ENCODE data around the gene ZNF594. TPM values are rescaled to one million over a fixed set of nuclear protein-coding genes. Genes with fewer than 3 reads are reported as not detected.

The ZNF594 gene
- total and polyA plus RNA-seq, 2 of the 13 experiments (the other 11 are each of a cell fraction or from before 2014, with no cell fraction given): 2.9 to 9.6 TPM

DNA sequence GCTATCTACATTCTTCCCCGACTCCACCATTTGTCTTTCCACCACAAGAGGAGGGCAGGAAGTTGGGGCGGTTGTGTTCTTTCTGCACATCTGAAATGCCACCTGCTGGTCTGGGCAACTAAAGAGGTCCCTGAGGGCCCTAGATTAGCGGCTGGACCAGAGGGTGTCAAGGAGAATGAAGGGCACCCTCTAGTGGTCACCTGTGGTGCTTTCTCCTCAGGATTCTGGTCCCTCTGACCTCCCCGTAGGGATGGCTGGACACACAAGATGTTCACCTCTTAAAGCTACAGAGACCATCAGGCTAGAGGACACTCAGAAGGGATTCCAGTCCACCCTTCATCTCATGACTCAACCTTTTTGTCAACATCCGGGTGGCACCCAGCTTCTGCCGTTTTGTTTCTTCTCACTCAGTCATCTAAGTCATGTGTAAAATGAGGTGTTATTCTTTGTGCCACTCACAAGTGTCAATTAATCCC lies 45.9 kb upstream of the ZNF594 start (continued):
- TF ChIP-seq, protein P1, sequence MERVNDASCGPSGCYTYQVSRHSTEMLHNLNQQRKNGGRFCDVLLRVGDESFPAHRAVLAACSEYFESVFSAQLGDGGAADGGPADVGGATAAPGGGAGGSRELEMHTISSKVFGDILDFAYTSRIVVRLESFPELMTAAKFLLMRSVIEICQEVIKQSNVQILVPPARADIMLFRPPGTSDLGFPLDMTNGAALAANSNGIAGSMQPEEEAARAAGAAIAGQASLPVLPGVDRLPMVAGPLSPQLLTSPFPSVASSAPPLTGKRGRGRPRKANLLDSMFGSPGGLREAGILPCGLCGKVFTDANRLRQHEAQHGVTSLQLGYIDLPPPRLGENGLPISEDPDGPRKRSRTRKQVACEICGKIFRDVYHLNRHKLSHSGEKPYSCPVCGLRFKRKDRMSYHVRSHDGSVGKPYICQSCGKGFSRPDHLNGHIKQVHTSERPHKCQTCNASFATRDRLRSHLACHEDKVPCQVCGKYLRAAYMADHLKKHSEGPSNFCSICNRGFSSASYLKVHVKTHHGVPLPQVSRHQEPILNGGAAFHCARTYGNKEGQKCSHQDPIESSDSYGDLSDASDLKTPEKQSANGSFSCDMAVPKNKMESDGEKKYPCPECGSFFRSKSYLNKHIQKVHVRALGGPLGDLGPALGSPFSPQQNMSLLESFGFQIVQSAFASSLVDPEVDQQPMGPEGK (CRISPR knock-in tag; IDR thresholded peaks at IDR 0.05): no peak
- no peak for TF ChIP-seq ZNF800 (CRISPR knock-in tag; IDR thresholded peaks at IDR 0.05)
- TF ChIP-seq ZBTB20 (CRISPR knock-in tag; IDR thresholded peaks at IDR 0.05; ENCODE audit: borderline replicate concordance, low read depth): no peak
- peak; percentile 64; the same call in 1 of the 2 replicates for TF ChIP-seq ZNF318 (CRISPR knock-in tag; IDR thresholded peaks at IDR 0.05)
- TF ChIP-seq ZNF121 (CRISPR knock-in tag; IDR thresholded peaks at IDR 0.05): no peak
- TF ChIP-seq ZNF350 (CRISPR knock-in tag; IDR thresholded peaks at IDR 0.05; ENCODE audit: borderline replicate concordance, low read depth): no peak
- TF ChIP-seq, protein P2, sequence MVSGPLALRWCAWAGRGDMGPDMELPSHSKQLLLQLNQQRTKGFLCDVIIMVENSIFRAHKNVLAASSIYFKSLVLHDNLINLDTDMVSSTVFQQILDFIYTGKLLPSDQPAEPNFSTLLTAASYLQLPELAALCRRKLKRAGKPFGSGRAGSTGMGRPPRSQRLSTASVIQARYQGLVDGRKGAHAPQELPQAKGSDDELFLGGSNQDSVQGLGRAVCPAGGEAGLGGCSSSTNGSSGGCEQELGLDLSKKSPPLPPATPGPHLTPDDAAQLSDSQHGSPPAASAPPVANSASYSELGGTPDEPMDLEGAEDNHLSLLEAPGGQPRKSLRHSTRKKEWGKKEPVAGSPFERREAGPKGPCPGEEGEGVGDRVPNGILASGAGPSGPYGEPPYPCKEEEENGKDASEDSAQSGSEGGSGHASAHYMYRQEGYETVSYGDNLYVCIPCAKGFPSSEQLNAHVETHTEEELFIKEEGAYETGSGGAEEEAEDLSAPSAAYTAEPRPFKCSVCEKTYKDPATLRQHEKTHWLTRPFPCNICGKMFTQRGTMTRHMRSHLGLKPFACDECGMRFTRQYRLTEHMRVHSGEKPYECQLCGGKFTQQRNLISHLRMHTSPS (CRISPR knock-in tag; IDR thresholded peaks at IDR 0.05; ENCODE audit: low read depth): no peak
- TF ChIP-seq ZBTB25 (CRISPR knock-in tag; IDR thresholded peaks at IDR 0.05): no peak
- TF ChIP-seq MEF2D (CRISPR knock-in tag; IDR thresholded peaks at IDR 0.05): no peak
- TF ChIP-seq FOXA3 (CRISPR knock-in tag; IDR thresholded peaks at IDR 0.05): no peak
- TF ChIP-seq ZNF317 (CRISPR knock-in tag; IDR thresholded peaks at IDR 0.05): no peak
- TF ChIP-seq SATB2 (CRISPR knock-in tag; IDR thresholded peaks at IDR 0.05): no peak
